Measurements from ENCODE around the gene FKBP5.
"Not testable (repeated sequence)": the region's sequence is repeated elsewhere in the genome, so short reads cannot be mapped to it uniquely, and the experiment has no call there.

DNA sequence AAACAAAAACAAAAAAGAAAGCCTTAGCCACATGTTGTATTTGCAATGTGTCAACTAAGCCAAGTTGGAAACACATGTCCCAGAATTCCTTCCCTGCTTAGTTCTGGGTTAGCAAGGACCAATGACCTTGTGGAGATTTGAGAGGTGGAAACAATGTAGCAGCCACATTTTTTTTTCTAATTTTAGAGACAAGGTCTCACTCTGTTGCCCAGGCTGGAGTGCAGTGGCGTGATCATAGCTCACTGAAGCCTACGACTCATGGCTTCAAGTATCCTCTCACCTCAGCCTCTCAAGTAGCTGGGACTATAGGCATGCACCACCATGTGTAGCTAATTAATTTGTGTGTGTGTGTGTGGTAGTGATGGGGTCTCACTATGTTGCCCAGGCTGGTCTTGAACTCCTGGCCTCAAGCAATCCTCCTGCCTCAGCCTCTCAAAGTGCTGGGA is 117.8 kb downstream of the FKBP5 start:
- TF ChIP-seq CTCF (conservative IDR thresholded peaks at IDR 0.05; ENCODE audit: low read depth, low read length); MAFK (IDR thresholded peaks at IDR 0.05; ENCODE audit: low read depth, low read length); RFX5 (IDR thresholded peaks at IDR 0.05; ENCODE audit: low read depth, low read length); POLR2A (IDR thresholded peaks at IDR 0.05; ENCODE audit: low read depth, low read length); BHLHE40 (IDR thresholded peaks at IDR 0.05; ENCODE audit: low read depth, low read length); RAD21 (IDR thresholded peaks at IDR 0.05; ENCODE audit: low read length); FOS (IDR thresholded peaks at IDR 0.05; ENCODE audit: low read depth, low read length); MAZ (IDR thresholded peaks at IDR 0.05; ENCODE audit: borderline replicate concordance, low read depth, low read length); CEBPB (IDR thresholded peaks at IDR 0.05; ENCODE audit: low read depth, low read length); SMC3 (IDR thresholded peaks at IDR 0.05; ENCODE audit: low read depth, low read length): not testable (repeated sequence)
- TF ChIP-seq, protein P1, sequence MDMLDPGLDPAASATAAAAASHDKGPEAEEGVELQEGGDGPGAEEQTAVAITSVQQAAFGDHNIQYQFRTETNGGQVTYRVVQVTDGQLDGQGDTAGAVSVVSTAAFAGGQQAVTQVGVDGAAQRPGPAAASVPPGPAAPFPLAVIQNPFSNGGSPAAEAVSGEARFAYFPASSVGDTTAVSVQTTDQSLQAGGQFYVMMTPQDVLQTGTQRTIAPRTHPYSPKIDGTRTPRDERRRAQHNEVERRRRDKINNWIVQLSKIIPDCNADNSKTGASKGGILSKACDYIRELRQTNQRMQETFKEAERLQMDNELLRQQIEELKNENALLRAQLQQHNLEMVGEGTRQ (IDR thresholded peaks at IDR 0.05; ENCODE audit: low read depth, low read length), result not testable (repeated sequence)
